HepG2 (cell line): ENCODE results near the gene PITHD1. TPM values are rescaled to one million over a fixed set of nuclear protein-coding genes. Genes with fewer than 3 reads are reported as not detected.

Experiments
- CBX5 ChIP-seq: sonication (generic); formaldehyde crosslinking; IDR thresholded peaks from 2 replicates; pipeline ENCODE4 v1.4.0; 2020; ENCODE audit warnings: missing genetic modification reagents, borderline replicate concordance
- DMAP1 ChIP-seq: IDR thresholded peaks from 2 replicates; pipeline ENCODE4 v1.6.1; 2016
- DRAP1 ChIP-seq: IDR thresholded peaks from 2 replicates; pipeline ENCODE4 v1.6.1; 2016; ENCODE audit warnings: missing genetic modification reagents, missing compliant biosample characterization
- EEA1 ChIP-seq: sonication (generic); formaldehyde crosslinking; IDR thresholded peaks from 2 replicates; pipeline ENCODE4 v1.5.1; 2020; ENCODE audit warnings: mild to moderate bottlenecking, missing genetic modification reagents, borderline replicate concordance
- HDAC2 ChIP-seq: sonication (generic); formaldehyde crosslinking; IDR thresholded peaks from 2 replicates; pipeline ENCODE4 v1.4.0; 2020; ENCODE audit warnings: missing genetic modification reagents
- RAD21 ChIP-seq: fragments of 450-650 bp; formaldehyde crosslinking; IDR thresholded peaks from 2 replicates; pipeline ENCODE4 v1.5.0; 2020; ENCODE audit warnings: mild to moderate bottlenecking
- U2AF2 ChIP-seq: fragments of 200-400 bp; formaldehyde crosslinking; IDR thresholded peaks from 2 replicates; pipeline ENCODE4 v1.6.1; 2017; ENCODE audit warnings: low read depth, mild to moderate bottlenecking, low read length
- ZBTB40 ChIP-seq, 2 experiments: fragments of 450-650 bp in 1 of 2; sonication (generic) in 1 of 2; formaldehyde crosslinking in 1 of 2; IDR thresholded peaks; 2 replicates each; pipeline versions ENCODE4 v1.6.1 to v1.8.0; 2016 to 2022; ENCODE audit warnings: antibody characterized with exemption in 1 of 2, mild to moderate bottlenecking in 1 of 2, missing genetic modification reagents in 1 of 2
- ZFP36L1 ChIP-seq: sonication (generic); formaldehyde crosslinking; IDR thresholded peaks from 2 replicates; pipeline ENCODE4 v1.8.0; 2022; ENCODE audit warnings: mild to moderate bottlenecking, missing genetic modification reagents, moderate library complexity
- ZMYM4 ChIP-seq: sonication (generic); formaldehyde crosslinking; IDR thresholded peaks from 2 replicates; pipeline ENCODE4 v1.8.1; 2023; ENCODE audit warnings: mild to moderate bottlenecking, missing genetic modification reagents
- ZNF205 ChIP-seq: IDR thresholded peaks from 2 replicates; pipeline ENCODE4 v1.6.1; 2018; ENCODE audit warnings: missing biosample characterization, missing genetic modification reagents
- ZNF350 ChIP-seq: sonication (generic); formaldehyde crosslinking; IDR thresholded peaks from 2 replicates; pipeline ENCODE4 v1.4.0; 2020; ENCODE audit warnings: mild to moderate bottlenecking, low read depth, missing genetic modification reagents, borderline replicate concordance
- ZNF441 ChIP-seq: sonication (generic); formaldehyde crosslinking; IDR thresholded peaks from 2 replicates; pipeline ENCODE4 v1.7.0; 2021; ENCODE audit warnings: missing genetic modification reagents, borderline replicate concordance
- ZNF672 ChIP-seq: sonication (generic); formaldehyde crosslinking; IDR thresholded peaks from 2 replicates; pipeline ENCODE4 v1.8.1; 2022; ENCODE audit warnings: missing genetic modification reagents
- ZNF749 ChIP-seq: sonication (generic); formaldehyde crosslinking; IDR thresholded peaks from 2 replicates; pipeline ENCODE4 v1.8.0; 2022; ENCODE audit warnings: mild to moderate bottlenecking, missing genetic modification reagents, moderate library complexity, borderline replicate concordance
- polyA plus RNA-seq, 8 experiments: library from polyadenylated mRNA; depleted of rRNA in 3 of 8; stranded (reverse) in 7 of 8; unstranded in 1 of 8; fragments of >200 nt; fragmentation: Illumina TruSeq in 4 of 8; extraction: Trizol in 4 of 8; gene quantifications; 2 replicates each; pipeline versions ENCODE4 v1.2.1 to v1.2.3, GENCODE V29; 2011 to 2016; ENCODE audit warnings: low read depth in 4 of 8, missing spikeins in 1 of 8, mixed read lengths in 1 of 8; ENCODE audit not compliant: insufficient read depth in 1 of 8
- total RNA-seq, 5 experiments: library from RNA; depleted of rRNA; stranded (reverse); fragments of >200 nt; fragmentation: Illumina TruSeq; extraction: Trizol; gene quantifications; 2 replicates each; pipeline ENCODE4 v1.2.3, GENCODE V29; 2016; ENCODE audit warnings: low read depth in 1 of 5
- TF ChIP-seq, protein P1 (sequence below): sonication (generic); formaldehyde crosslinking; IDR thresholded peaks from 2 replicates; pipeline ENCODE4 v1.8.1; 2023; ENCODE audit warnings: mild to moderate bottlenecking, missing genetic modification reagents
- TF ChIP-seq, protein P2 (sequence below): sonication (generic); formaldehyde crosslinking; IDR thresholded peaks from 2 replicates; pipeline ENCODE4 v1.4.0; 2020; ENCODE audit warnings: missing genetic modification reagents

PITHD1 gene
- total and polyA plus RNA-seq, 2 of the 13 experiments (the other 11 are each of a cell fraction or from before 2014, with no cell fraction given), result 28.0 to 37.3 TPM

DNA sequence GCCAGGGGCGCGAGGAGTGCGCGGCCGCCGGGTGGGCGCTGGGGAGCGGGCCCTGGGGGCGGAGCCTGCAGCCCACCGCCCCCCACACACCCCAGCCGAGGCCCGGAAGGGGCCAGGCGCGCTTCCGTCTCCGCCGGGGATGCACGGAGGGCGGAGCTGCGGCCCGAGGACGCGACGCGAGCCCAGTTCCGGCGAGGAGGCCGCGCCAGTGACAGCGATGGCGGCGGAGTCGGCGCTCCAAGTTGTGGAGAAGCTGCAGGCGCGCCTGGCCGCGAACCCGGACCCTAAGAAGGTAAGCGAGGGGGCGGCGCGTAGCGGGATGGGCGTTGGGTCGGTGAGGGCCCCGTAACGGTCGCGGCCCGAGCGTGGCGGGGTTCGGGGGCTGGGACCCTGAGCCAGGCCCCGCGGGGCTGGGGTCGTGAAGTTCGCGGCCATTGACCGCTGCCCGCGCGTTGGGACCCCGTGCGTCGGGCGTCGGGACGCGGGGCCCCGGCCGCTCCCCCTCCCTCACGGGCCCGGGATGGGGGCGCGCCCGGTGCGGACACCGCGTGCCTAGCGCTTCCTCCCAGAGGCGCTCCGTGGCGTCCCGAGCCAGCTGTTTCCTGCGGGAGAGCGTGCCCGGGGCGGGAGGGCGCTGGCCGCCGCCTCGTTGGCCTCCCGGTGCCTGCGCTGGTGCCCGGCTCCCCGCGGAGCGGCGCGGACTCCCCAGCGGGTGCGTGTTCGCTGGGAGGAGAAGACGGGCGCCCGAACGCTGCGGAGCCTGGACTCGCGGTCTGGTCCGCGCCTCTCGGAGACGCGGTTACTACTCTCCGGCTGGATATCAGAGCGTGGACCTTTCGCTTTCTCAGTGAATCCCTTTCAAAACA, 34.7 kb upstream of the PITHD1 start, which contains the start of gene ELOA (continued):
- TF ChIP-seq ZBTB40 (IDR thresholded peaks at IDR 0.05) (no peak), ZBTB40 (CRISPR knock-in tag; IDR thresholded peaks at IDR 0.05) (peak; percentile 66; the same call in 1 of the 2 replicates), EEA1 (CRISPR knock-in tag) (peak; percentile 74; the same call in 1 of the 2 replicates), ZNF749 (peak; percentile 87), HDAC2 (CRISPR knock-in tag) (peak; percentile 15; the same call in 1 of the 2 replicates), ZNF672 (CRISPR knock-in tag) (no peak), ZNF441 (CRISPR knock-in tag) (peak; percentile 66; the same call in 1 of the 2 replicates), ZNF350 (CRISPR knock-in tag) (0 out of 2 replicates have a peak, but pooled peaks have one; percentile 38), DRAP1 (CRISPR knock-in tag) (peak; percentile 64), U2AF2 (no peak), CBX5 (CRISPR knock-in tag) (peak; percentile 40; the same call in 1 of the 2 replicates), DMAP1 (CRISPR knock-in tag) (peak; percentile 83), RAD21 (CRISPR knock-in tag) (peak; percentile 23; the same call in 1 of the 2 replicates), ZFP36L1 (CRISPR knock-in tag) (peak; percentile 46; the same call in 1 of the 2 replicates), ZMYM4 (peak; percentile 55), ZNF205 (peak; percentile 70; the same call in 1 of the 2 replicates)
- TF ChIP-seq, protein P1, sequence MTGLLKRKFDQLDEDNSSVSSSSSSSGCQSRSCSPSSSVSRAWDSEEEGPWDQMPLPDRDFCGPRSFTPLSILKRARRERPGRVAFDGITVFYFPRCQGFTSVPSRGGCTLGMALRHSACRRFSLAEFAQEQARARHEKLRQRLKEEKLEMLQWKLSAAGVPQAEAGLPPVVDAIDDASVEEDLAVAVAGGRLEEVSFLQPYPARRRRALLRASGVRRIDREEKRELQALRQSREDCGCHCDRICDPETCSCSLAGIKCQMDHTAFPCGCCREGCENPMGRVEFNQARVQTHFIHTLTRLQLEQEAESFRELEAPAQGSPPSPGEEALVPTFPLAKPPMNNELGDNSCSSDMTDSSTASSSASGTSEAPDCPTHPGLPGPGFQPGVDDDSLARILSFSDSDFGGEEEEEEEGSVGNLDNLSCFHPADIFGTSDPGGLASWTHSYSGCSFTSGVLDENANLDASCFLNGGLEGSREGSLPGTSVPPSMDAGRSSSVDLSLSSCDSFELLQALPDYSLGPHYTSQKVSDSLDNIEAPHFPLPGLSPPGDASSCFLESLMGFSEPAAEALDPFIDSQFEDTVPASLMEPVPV (CRISPR knock-in tag), result no peak
- TF ChIP-seq, protein P2, sequence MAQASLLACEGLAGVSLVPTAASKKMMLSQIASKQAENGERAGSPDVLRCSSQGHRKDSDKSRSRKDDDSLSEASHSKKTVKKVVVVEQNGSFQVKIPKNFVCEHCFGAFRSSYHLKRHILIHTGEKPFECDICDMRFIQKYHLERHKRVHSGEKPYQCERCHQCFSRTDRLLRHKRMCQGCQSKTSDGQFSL (CRISPR knock-in tag), result no peak; the same call in 1 of the 2 replicates
